Stomach (tissue), 4 donors: ENCODE measurements around the gene LDLRAD2.

Source experiments
- CTCF ChIP-seq, 7 experiments: fragments of 450-650 bp in 4 of 7; fragments of 200-600 bp in 3 of 7; sonication (generic) in 3 of 7; IDR thresholded peaks; one replicate each; pipeline ENCODE4 v1.5.1; 2016 to 2019; ENCODE audit warnings: antibody characterized with exemption in 7 of 7, control low read depth in 2 of 7, mild to moderate bottlenecking in 1 of 7
- EP300 ChIP-seq: sonication (generic); formaldehyde crosslinking; IDR thresholded peaks from one replicate; pipeline ENCODE4 v1.6.1; 2017; ENCODE audit warnings: antibody characterized with exemption
- POLR2A ChIP-seq, 4 donors: fragments of 450-650 bp; IDR thresholded peaks; one replicate each; pipeline ENCODE4 v1.6.1; 2016; ENCODE audit warnings: antibody characterized with exemption in 4 of 4, control low read depth in 2 of 4, mild to moderate bottlenecking in 1 of 4, moderate library complexity in 1 of 4

- TF ChIP-seq CTCF (IDR thresholded peaks at IDR 0.05): no peak
- TF ChIP-seq EP300: no peak
- no peak for TF ChIP-seq POLR2A (IDR thresholded peaks at IDR 0.05)
Observed at GRCh38 chr1:21763236-21763635, 48.8 kb upstream of the LDLRAD2 start.
